ENCODE results near the gene ARPC1B.
"Not testable (repeated sequence)": the region's sequence is repeated elsewhere in the genome, so short reads cannot be mapped to it uniquely, and the experiment has no call there.

The ARPC1B gene

DNA sequence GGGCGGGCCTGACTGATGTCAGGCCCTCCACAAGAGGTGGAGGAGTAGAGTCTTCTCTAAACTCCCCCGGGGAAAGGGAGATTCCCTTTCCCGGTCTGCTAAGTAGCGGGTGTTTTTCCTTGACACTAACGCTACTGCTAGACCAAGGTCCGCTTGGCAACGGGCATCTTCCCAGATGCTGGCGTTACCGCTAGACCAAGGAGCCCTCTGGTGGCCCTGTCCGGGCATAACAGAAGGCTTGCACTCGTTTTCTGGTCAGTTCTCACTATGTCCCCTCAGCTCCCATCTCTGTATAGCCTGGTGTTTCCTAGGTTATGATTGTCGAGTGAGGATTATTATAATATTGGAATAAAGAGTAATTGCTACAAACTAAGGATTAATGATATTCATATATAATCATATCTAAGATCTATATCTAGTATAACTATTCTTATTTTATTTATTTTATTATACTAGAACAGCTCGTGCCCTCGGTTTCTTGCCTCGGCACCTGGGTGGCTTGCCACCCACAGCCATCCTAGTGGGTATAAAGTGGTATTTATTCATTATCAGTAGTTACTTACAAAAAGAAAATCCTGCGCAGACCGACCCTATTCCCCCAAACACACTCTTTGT is 41.1 kb downstream of the ARPC1B start:
- DNase-seq = peak in 1 of 2 donors; percentile 21

GRCh38 chr7:99418260-99418659 is 43.7 kb downstream of the ARPC1B start:
- no peak for DNase-seq

GRCh38 chr7:99419323-99420021 is 44.9 kb downstream of the ARPC1B start:
- DNase-seq = no peak

DNA sequence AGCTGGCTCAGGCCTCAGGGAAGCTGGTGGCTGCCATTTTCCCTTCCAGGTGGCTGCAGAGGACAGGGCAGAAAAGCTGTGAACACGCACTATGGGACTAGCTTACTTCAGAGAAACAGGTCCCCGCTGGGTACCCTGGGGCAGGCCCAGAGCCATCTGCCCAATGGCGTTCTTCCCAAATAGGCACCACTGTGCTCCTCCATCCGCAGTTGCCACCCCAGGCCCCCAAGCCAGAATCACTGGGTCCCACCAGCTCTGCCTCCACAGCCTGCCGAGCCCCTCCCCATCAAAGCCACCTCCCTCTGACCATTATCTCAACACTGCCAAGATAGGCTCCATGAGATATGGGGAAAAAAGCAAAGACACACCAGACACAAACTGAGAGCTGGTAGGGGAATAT is 45.7 kb downstream of the ARPC1B start:
- no peak for DNase-seq

DNA sequence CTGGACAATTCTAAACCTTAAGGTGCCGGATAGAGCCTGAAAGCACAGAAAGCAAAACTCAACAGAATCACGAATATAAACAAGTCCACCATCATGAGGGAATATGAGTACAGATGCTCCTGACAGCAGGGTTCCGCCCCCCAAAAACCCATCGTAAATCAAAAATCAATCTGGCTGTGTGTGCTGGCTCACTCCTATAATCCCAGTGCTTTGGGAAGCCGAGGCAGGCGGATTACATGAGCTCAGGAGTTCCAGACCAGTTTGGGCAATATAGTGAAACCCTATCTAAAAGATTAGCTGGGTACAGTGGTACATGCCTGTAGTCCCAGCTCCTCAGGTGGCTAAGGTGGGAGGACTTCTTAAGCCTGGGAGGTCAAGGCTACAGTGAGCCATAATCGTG is 46.5 kb downstream of the ARPC1B start:
- no peak for DNase-seq

DNA sequence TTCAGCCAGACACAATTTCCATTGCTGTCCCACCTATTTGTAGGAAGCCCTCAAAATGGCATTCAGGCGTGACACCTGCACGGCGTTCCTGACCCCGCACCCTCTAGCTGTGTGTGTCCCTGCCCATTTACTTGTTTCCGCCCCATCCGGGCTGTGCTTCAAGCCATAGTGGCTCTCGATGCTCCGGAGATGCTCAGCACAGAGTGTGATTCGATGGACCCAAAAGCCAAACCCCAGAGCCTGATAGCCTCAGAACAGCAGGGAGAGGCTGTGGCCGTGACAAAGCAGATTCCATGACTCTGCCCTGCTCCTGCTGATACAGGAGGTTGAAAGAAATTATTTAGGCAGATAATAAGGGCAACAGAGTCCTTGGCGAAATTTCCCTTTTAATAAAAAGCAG is 47.7 kb downstream of the ARPC1B start:
- no peak for DNase-seq

- DNase-seq = no peak
Measured at GRCh38 chr7:99422625-99423024, 48.1 kb downstream of the ARPC1B start.

GRCh38 chr7:99424932-99425730 is 50.6 kb downstream of the ARPC1B start:
- DNase-seq = no peak

- DNase-seq = no peak
Measured at GRCh38 chr7:99428972-99429566, 54.5 kb downstream of the ARPC1B start.

- DNase-seq = no peak
Measured at GRCh38 chr7:99429756-99430155, 55.2 kb downstream of the ARPC1B start.

DNA sequence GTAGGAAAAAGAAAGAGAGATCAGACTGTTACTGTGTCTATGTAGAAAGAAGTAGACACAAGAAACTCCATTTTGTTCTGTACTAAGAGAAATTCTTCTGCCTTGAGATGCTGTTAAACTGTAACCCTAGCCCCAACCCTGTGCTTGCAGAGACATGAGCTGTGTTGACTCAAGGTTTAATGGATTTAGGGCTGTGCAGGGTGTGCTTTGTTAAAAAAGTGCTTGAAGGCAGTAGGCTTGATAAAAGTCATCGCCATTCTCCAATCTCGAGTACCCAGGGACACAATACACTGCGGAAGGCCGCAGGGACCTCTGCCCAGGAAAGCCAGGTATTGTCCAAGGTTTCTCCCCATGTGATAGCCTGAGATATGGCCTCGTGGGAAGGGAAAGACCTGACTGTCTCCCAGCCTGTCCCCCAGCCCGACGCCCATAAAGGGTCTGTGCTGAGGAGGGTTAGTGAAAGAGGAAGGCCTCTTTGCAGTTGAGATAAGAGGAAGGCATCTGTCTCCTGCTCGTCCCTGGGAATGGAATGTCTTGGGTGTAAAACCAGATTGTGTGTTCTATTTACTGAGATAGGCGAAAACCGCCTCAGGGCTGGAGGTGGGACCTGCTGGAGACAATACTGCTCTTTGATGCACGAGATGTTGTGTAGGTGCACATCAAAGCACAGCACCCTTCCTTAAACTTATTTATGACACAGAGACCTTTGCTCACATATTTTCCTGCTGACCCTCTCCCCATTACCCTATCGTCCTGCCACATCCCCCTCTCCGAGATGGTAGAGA is 57.4 kb downstream of the ARPC1B start:
- not testable (repeated sequence) for DNase-seq

GRCh38 chr7:99433158-99433557 is 58.6 kb downstream of the ARPC1B start:
- DNase-seq = no peak

- DNase-seq = no peak
Measured at GRCh38 chr7:99437946-99438572, 63.5 kb downstream of the ARPC1B start.

GRCh38 chr7:99438573-99439480 is 64.3 kb downstream of the ARPC1B start, which contains the start of the genes CPSF4 and PTCD1:
CPSF4 (plus strand) TSS chr7:99438943; CDS start chr7:99439083, 140 bp downstream.
PTCD1 (minus strand) TSS chr7:99438798; CDS start chr7:99435242, 3,556 bp downstream.
- DNase-seq = peak; percentile 92 to 95

- no peak for DNase-seq
Measured at GRCh38 chr7:99440195-99440594, 65.7 kb downstream of the ARPC1B start.
